Adrenal gland (tissue), 12 donors: ENCODE results near the gene NBAS. TPM values are rescaled to one million over a fixed set of nuclear protein-coding genes. Genes with fewer than 3 reads are reported as not detected.

Source experiments
- DNase-seq, 7 donors: peaks; one replicate each; pipeline ENCODE4 v3.0.0-alpha.2; 2019 to 2020
- H3K27ac ChIP-seq, 5 donors: fragments of 200-600 bp; sonication (generic) in 4 of 5; 1 replicate in 3 of 5; 2 replicates in 2 of 5; pipeline versions ENCODE4 v1.5.1 to v1.8.0; 2016 to 2020; ENCODE audit warnings: mild to moderate bottlenecking in 1 of 5
- H3K27me3 ChIP-seq: fragments of 200-600 bp; 2 replicates; pipeline ENCODE4 v1.8.0; 2021
- H3K36me3 ChIP-seq, 2 donors: fragments of 200-600 bp; replicated peaks in 1 of 2; 1 replicate in 1 of 2; 2 replicates in 1 of 2; pipeline versions ENCODE4 v1.5.1 to v1.8.0; 2018 to 2022
- H3K4me1 ChIP-seq, 2 donors: fragments of 200-600 bp; replicated peaks in 1 of 2; 1 replicate in 1 of 2; 2 replicates in 1 of 2; pipeline versions ENCODE4 v1.5.1 to v1.8.0; 2018 to 2021
- H3K4me3 ChIP-seq, 4 donors: fragments of 200-600 bp; sonication (generic) in 3 of 4; one replicate each; pipeline ENCODE4 v1.5.1; 2016 to 2018
- H3K9me3 ChIP-seq, 3 donors: fragments of 200-600 bp; sonication (generic) in 1 of 3; replicated peaks in 1 of 3; 1 replicate in 2 of 3; 2 replicates in 1 of 3; pipeline versions ENCODE4 v1.5.1 to v1.8.0; 2016 to 2021
- POLR2A ChIP-seq, 2 donors: fragments of 450-650 bp; IDR thresholded peaks; one replicate each; pipeline ENCODE4 v1.6.1; 2017; ENCODE audit warnings: antibody characterized with exemption in 2 of 2, mild to moderate bottlenecking in 2 of 2, moderate library complexity in 1 of 2
- WGBS, 4 donors: extraction: QIAGEN DNeasy Blood & Tissue Kit in 2 of 4; methylation state at CpG; one replicate each; pipeline versions ENCODE4 v1.1.5 to v1.1.7; 2013 to 2017; 5-methylcytosine and 5-hydroxymethylcytosine counted together
- intact Hi-C, 2 donors: fragments of 100-400 bp; cut with DNase I; formaldehyde crosslinking; loops; one replicate each; pipeline versions ENCODE4 v1.14.1 to v1.15.0; 2022 to 2023
- polyA plus RNA-seq, 3 donors: library from polyadenylated mRNA; stranded (reverse); fragments of 200-250 nt in 2 of 3; fragments of 350-450 nt in 1 of 3; fragmentation: Illumina TruSeq in 1 of 3; extraction: RNeasy Lipid Tissue Mini Kit (QIAGEN cat#74804) in 1 of 3; gene quantifications; one replicate each; pipeline ENCODE4 v1.2.3, GENCODE V29; 2013 to 2014
- total RNA-seq, 9 donors: library from RNA; depleted of rRNA in 4 of 9; stranded (reverse); fragments of >200 nt in 4 of 9; fragments of 120-200 nt in 1 of 9; fragmentation: NEBNext Ultra II Directional in 1 of 9; extraction: Animal tissue kit (Norgen Biotek cat#: 25700) in 1 of 9; gene quantifications; one replicate each; pipeline versions ENCODE4 v1.1.0 to v1.2.4, GENCODE V29; 2013 to 2023
- TF ChIP-seq, protein P1 (sequence below), 6 experiments: fragments of 450-650 bp in 4 of 6; fragments of 200-600 bp in 2 of 6; sonication (generic) in 1 of 6; IDR thresholded peaks; 1 replicate in 5 of 6; 2 replicates in 1 of 6; pipeline versions ENCODE4 v1.5.1 to v1.8.0; 2016 to 2021; ENCODE audit warnings: antibody characterized with exemption in 6 of 6, mild to moderate bottlenecking in 2 of 6, moderate library complexity in 1 of 6
- donor health status: healthy with polysubstance abuse.
- donor health status: Bipolar disorder and iron deficiency.
- donor health status: DM: yes; HTN: yes; CAD: no.
- donor health status: DM: no; HTN: no; CAD: no.
- donor health status: DM: no; HTN: no; CAD: no.
- donor health status: DM: yes; HTN: yes; CAD: no.

Gene NBAS
- total and polyA plus RNA-seq, 12 donors: 22.0 to 62.4 (median 46.2) TPM

DNA sequence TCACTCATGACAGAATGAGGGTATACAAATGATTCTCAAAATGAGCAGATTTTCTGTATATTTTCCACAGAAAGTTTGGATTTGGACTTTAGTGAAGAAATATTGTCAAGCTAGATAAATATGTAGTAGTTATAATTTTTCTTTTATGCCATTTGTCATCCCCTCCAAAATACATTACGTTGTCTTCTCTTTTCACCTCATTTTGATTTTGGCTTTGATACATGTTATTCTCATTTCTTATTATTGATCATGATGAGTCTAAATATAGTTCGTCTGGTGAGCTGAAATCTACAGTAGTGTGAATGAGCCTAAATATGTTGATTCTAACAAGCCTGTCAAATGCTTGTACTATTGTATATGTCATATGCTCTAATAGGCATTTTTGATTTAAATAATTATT is 42.8 kb upstream of the NBAS start:
- 92 to 100% (median 94%) methylated on average over 2 of the region's 2 CpGs for WGBS, 4 donors
- intact Hi-C loops: no loop called here
- Histone ChIP-seq H3K27me3 (no peaks in the 10 kb centered on the region), H3K4me1 (no peaks in the 10 kb centered on the region), H3K27ac (no peak overlapping the region), H3K4me3 (no peak overlapping the region), H3K36me3 (peaks cover 0 to 99% of the 10 kb centered on the region in 2 donors), H3K9me3 (no peaks in the 10 kb centered on the region)
- TF ChIP-seq, protein P1, sequence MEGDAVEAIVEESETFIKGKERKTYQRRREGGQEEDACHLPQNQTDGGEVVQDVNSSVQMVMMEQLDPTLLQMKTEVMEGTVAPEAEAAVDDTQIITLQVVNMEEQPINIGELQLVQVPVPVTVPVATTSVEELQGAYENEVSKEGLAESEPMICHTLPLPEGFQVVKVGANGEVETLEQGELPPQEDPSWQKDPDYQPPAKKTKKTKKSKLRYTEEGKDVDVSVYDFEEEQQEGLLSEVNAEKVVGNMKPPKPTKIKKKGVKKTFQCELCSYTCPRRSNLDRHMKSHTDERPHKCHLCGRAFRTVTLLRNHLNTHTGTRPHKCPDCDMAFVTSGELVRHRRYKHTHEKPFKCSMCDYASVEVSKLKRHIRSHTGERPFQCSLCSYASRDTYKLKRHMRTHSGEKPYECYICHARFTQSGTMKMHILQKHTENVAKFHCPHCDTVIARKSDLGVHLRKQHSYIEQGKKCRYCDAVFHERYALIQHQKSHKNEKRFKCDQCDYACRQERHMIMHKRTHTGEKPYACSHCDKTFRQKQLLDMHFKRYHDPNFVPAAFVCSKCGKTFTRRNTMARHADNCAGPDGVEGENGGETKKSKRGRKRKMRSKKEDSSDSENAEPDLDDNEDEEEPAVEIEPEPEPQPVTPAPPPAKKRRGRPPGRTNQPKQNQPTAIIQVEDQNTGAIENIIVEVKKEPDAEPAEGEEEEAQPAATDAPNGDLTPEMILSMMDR (IDR thresholded peaks at IDR 0.05): no peak
- no peak for TF ChIP-seq POLR2A (IDR thresholded peaks at IDR 0.05)
- DNase-seq: no peak

DNA sequence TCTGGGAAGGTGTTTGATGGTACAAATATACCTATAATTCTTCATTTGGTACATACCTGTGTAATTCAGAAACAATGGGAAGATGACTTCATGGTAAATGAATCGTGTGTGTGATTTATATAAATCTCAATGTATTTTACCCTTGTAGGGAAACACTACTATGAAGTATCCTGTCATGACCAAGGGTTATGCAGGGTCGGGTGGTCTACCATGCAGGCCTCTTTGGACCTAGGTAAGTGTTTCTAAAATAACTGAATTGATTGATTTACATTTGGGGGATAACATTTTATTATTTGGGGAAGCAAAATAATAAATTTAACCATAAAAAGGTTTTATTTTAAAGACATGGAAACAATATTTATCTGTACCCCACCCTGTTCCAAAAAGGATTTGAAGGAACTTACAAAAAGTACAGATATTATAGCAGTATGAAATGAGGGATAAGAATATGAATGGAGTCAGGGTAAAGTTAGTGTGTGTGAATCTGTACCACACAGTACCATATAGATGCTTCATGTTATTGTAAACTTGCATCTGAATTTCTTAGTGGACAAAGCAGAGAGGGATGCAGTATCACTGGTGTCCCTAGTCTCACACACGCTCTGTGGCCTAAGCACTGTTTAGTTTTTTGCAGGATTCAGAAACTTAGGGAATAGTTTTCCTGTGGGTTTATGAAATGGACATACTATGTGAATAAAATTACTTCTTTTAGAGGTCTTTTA is 42.1 kb upstream of the NBAS start:
- Histone ChIP-seq H3K27me3 (no peaks in the 10 kb centered on the region), H3K27ac (no peak overlapping the region), H3K4me3 (no peak overlapping the region), H3K4me1 (no peaks in the 10 kb centered on the region), H3K36me3 (peaks cover 0 to 99% of the 10 kb centered on the region in 2 donors), H3K9me3 (no peaks in the 10 kb centered on the region)
- intact Hi-C loops: no loop called here
- 86 to 97% (median 91%) methylated on average over 3 of the region's 3 CpGs for WGBS, 4 donors
- no peak for DNase-seq
- TF ChIP-seq, protein P1 (IDR thresholded peaks at IDR 0.05): no peak
- TF ChIP-seq POLR2A (IDR thresholded peaks at IDR 0.05): no peak

- no peak overlapping the region for H3K4me3 ChIP-seq
- no peaks in the 10 kb centered on the region for H3K4me1 ChIP-seq
- no peak for TF ChIP-seq POLR2A (IDR thresholded peaks at IDR 0.05)
- TF ChIP-seq, protein P1 (IDR thresholded peaks at IDR 0.05): no peak
- H3K27ac ChIP-seq: no peak overlapping the region
- H3K9me3 ChIP-seq: no peaks in the 10 kb centered on the region
- H3K36me3 ChIP-seq: peaks cover 0 to 99% of the 10 kb centered on the region in 2 donors
- DNase-seq: no peak
- H3K27me3 ChIP-seq: no peaks in the 10 kb centered on the region
- intact Hi-C loops: no loop called here
- WGBS, 4 donors: 90 to 93% (median 91%) methylated on average over 8 of the region's 8 CpGs
Measured at GRCh38 chr2:15602393-15602792, 41.3 kb upstream of the NBAS start.

DNA sequence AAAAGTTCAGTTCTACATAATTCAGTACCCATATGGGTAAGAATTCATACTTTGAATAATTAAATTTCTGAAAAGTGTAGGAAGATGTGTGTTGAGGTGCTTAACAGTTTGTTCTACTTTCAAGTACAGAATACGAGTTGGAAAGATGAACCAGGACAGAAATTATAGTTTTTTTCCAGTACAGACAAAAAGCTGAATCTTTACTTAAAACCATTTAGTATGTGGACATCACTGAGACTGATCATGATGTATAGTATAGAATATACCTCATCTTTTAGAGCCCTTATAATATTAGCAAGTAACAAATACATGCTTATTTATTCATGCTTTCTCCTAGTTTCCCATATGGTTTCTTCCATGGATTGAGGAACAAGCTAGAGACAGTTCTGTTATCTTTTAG is 40.5 kb upstream of the NBAS start:
- no peak for DNase-seq
- intact Hi-C loops: no loop called here

GRCh38 chr2:15599994-15600393 is 38.9 kb upstream of the NBAS start:
- TF ChIP-seq, protein P1 (IDR thresholded peaks at IDR 0.05): no peak
- TF ChIP-seq POLR2A (IDR thresholded peaks at IDR 0.05): no peak
- Histone ChIP-seq H3K36me3 (peaks cover 0 to 98% of the 10 kb centered on the region in 2 donors), H3K27ac (no peak overlapping the region), H3K9me3 (no peaks in the 10 kb centered on the region), H3K27me3 (no peaks in the 10 kb centered on the region), H3K4me1 (peaks cover 0 to 7% of the 10 kb centered on the region in 2 donors), H3K4me3 (no peak overlapping the region)
- intact Hi-C loops: no loop called here
- DNase-seq: no peak
- 100% methylated on average over 1 of the region's 1 CpG for WGBS, 4 donors

More for the DNA sequence above, 40.5 kb upstream of the NBAS start:
- Histone ChIP-seq H3K27ac (no peak overlapping the region), H3K36me3 (peaks cover 0 to 99% of the 10 kb centered on the region in 2 donors), H3K4me1 (no peaks in the 10 kb centered on the region), H3K27me3 (no peaks in the 10 kb centered on the region), H3K9me3 (no peaks in the 10 kb centered on the region), H3K4me3 (no peak overlapping the region)
- no peak for TF ChIP-seq POLR2A (IDR thresholded peaks at IDR 0.05)
- WGBS, 4 donors: 93 to 100% (median 96%) methylated on average over 1 of the region's 1 CpG
